HG03103 (cell line): ENCODE results near the gene N4BP3.
A peak's percentile ranks its signal among the peaks of the same experiment; 100 is the strongest.
"Not testable (repeated sequence)": the region's sequence is repeated elsewhere in the genome, so short reads cannot be mapped to it uniquely, and the experiment has no call there.

Experiments
- ATAC-seq: cut with Tn5 transposase; IDR thresholded peaks from one replicate; pipeline ENCODE4 v1.9.1; 2021; ENCODE audit warnings: low read depth; ENCODE audit not compliant: unreplicated experiment

The N4BP3 gene, protein sequence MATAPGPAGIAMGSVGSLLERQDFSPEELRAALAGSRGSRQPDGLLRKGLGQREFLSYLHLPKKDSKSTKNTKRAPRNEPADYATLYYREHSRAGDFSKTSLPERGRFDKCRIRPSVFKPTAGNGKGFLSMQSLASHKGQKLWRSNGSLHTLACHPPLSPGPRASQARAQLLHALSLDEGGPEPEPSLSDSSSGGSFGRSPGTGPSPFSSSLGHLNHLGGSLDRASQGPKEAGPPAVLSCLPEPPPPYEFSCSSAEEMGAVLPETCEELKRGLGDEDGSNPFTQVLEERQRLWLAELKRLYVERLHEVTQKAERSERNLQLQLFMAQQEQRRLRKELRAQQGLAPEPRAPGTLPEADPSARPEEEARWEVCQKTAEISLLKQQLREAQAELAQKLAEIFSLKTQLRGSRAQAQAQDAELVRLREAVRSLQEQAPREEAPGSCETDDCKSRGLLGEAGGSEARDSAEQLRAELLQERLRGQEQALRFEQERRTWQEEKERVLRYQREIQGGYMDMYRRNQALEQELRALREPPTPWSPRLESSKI

DNA sequence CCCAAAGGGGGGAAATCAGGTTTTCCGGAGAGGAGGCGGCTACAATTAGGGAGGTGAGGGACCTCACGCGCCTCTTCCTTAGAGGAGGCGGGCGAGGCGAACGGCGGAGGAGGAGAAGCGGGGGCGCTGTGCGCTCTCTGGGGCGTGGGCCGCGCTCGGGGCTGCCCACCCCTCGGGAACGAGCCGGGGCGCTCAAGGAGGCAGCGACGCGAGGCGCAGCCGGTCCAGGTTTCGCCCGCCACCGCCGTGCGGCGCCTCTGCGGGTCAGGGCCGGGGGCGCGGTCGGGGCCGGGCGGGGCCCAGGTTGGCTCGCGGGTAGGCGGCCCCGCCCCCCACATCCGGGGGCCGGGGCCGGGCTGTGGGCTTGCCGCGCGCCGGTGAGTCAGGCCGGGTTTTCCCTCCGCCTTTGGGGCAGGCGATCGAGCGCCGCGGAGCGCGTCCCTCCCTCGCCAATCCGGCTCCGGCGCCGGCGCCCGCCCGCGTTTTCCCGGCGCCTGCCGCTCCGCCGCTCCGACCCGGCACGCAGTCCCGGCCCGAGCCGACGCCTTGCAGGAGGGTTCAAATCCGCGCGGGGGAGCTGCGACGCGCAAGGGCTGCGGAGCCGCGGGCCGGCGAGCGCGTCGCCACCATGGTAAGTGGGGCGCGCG is at the start of gene N4BP3:
Gene N4BP3, plus strand, starts transcription at position 392 of the 647 bp plus-strand sequence. CDS start 6,052 bp downstream, outside the sequence.
- ATAC-seq: peak; percentile 60

DNA sequence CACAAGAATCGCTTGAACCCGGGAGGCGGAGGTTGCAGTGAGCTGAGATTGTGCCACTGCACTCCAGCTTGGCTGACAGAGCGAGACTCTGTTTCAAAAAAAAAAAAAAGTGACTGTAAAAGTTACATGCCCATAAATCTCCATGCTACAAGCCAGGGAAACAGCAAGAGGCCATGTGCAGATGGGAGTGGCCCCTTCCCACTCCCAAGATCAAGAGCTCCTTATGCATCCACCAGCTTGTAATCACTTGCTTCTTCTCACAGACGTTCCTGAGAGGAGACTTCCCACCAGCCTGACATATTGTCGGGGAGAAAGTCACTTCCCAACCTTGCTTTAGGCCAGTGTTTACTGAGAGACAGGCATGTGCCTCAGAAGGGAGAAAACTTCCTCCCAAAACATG is 45.6 kb upstream of the N4BP3 start:
- no peak for ATAC-seq

DNA sequence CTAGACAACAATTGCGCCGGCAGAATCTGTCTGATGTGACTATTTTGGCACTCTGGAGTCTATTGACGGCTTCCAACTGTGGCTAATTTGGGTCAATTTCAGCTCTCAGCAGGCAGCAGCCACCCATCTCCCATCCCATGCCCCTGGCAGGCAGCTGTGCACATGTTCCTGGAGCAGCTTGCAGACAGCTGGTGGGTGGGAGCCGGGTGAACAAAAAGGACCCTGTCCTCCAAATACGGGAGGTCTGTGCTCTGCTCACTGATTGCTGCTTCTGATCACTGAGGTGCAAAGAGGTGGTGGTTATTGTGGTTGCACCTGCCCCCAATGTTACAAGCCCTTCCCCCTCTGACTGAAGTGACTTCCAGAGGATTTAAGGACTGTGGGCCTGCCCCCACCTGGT is 45.0 kb upstream of the N4BP3 start:
- ATAC-seq: no peak

DNA sequence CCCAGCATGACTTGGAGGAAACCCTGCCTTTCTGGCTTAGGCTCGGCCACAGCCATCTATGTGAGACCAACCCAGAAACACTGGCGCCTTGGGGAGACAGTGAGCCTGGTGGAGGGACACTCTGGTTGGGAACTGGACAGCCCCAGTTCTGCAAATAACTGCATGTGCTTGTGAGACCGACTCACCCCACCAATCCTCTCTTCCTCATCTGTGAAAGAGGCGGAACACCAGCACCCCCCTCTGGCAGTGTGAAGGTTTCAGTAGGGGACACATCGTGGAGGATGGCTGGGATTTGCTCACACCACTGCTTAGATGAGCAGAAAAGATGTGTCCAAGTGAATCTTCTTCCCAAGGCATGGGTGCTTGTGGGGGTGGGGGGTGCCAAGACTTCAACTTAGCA is 43.4 kb upstream of the N4BP3 start:
- ATAC-seq: no peak

DNA sequence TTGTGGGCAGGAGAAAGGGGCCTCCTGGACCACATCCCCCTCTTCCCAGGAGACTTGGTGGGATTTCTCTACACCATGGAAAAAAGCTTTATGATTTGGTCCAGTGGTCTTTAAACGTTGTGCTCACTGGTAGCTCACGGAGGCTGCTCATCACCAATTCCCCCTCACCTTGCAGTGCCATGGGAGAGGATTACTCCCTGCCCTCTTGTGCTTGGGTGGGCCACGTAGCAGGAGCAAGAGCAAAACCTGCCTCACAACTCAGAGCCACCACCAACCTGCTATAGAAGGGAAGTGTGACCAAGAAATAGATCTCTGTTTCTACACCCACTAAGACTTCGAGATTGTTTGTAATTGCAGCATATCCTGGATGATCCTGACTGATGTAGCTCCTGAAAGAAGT is 42.2 kb upstream of the N4BP3 start:
- no peak for ATAC-seq

DNA sequence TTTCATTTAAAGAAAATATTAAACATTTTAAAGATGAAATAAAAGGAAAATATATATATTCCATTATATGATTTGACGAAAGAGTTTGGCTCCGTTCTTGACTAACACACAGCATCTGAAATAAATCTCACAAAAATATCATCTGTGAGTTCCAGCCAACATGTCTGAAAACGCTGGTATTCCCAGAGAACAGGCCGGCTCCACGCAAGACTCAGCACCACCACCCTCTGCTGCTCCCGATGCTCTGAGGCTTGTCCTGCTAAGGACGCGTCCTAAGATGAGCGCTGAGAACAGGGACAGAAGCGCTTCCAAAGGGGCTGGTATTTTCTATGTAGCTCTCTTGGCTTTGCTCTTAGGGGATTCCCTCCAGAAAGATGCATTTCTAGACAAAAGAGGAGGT is 40.6 kb upstream of the N4BP3 start:
- no peak for ATAC-seq

DNA sequence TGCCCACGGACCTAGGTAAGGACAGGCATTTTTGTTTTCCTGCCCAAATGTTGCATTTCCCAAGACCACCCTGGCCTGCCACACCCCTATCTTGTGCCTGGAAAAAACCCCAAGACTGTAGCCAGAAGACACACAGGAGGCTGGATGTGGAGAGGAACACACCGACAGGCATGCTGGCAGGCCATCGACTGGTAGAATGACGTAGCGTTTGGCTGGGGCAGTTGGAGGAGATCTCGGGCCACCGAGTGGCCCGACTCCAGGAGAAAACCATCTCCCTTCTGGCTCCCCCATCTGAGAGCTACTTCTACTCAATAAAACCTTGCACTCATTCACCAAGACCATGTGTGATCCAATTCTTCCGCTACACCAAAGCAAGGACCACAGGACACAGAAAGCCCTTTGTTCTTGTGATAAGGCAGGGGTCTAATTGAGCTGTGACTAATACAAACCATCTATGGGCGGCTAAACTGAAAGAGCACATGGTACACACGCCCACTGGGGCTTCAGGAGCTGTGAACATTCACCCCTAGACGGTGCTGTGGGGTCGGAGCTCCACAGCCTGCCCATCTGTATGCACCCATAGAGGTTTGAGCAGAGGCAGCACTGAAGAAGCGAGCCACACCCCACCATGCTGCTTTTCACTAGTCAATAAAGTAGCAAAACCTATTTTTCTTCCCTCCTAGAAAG is 38.9 kb upstream of the N4BP3 start:
- ATAC-seq: no peak

DNA sequence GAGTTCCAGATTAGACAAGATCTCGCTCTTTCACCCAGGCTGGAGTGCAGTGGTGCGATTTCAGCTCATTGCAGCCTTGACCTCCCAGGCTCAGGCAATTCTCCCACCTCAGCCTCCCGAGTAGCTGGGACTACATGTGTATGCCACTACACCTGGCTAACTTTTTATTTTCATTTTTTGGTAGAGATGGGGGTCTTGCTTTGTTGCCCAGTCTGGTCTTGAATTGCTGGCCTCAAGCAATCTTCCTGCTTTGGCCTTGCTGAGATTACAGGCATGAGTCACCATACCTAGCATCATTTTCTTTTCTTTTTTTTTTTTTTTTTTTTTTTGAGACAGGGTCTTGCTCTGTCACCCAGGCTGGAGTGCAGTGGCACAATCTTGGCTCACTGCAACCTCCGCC is 36.4 kb upstream of the N4BP3 start:
- ATAC-seq: not testable (repeated sequence)

DNA sequence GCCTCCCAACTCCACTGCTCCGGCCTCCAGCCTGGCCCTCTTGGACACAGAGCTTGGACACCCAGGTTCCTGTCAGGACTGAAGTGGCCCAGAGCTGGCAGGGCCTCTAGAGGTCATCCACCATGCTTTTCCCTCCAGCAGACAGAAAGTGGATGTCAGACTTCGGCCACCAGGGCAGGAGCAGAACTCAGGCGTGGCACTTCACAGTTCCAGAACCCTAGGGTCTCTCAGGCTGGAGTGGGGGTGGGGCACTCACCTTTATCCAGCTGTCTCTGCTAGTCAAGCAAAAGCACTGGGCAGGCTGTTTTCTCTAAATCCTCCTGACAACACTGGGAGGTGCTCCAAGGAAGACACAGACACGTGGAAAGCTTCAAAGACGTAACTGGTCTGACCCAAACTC is 35.6 kb upstream of the N4BP3 start:
- ATAC-seq: no peak

DNA sequence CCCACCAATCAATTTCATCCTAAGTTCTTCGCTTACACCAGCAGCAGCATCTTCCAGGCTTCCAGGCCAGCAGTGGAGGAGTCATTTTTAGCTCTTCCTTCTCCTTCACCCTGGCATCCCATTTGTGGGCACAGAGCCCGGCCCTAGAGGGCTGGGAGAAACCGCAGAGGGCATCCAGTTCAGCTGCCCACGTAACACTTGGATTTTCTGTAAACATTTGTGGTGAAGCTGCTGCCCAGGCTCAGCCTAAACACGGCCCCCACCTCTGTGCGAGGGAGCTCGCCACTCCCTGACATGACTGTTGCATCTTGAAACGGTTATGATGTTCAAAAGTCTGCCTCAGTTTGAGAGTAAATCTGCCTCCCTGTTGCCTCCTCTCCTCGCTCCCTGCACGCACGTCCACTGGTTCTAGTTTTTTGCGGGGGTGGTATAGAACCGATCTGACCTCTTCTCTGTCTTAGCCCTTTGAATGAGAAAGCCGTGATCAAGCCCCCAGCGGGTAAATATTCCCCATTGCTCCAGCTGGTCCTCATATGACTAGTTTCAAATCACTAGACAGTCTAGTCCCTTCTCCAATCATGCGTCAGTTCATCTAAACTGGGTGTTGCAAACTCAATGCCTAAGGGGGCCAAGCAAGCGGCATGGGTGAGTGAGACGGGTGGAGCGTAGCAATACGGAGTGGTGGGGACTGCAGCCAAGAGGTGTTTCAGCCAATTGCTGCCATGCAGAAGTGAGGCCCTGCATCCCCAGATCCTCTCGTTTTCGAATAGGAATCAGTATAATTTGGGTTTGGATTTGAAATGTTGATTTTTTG is 34.9 kb upstream of the N4BP3 start:
- ATAC-seq: no peak

DNA sequence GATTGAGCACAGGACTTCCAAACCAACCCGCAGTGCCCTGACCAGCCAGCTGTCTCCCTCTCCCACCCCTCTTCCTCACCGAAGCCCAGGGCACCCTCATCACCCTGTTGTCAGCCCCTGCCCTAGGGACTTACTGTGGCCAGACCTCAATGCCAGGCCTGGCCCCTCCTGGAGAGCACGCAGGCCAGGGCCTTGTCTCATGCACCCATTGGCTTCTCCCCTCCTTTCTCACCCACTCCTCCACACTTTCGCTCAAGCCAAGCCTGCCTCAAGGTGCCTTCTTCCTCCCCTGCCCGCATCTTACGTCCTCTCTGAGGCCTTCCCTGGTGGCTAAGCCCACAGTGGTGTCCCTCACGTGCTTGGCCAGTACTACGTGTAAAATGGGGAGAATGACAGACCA is 33.3 kb upstream of the N4BP3 start:
- ATAC-seq: no peak

DNA sequence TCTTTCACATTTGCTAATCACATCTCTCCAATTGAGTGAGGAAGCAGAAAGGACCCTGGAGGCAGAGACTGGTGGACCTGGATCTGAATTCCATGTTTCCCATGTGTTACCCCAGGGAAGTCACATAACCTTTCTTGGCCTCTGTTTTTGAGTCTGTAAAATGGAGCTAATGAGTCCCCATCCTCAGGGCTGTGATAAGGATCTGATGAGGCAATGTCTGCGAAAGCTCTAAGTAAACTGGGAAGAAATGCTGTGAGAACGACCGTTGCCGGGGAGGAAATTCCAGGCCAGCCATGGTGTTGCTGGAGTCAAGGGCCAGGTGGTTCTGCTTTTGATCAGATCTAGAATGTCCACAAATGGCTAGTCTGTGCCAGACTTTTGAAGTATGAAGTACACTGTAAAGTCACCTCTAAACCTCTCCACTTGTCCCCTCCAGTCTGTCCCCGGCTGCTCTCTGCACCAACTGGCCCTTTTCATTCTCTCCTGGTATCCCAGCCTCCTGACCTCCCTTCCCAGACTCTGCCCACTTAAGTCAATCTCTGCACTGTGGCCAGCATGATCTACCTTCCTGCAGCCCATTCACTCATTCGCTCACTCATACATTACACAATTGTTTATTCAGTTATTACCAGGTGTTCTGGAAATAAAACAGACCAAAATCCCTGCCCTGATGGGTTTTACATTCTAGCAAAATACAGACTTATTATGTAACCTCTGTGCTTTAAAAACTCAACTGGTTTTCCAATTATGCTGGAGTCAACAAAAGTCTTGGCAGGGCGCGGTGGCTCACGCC is 32.5 kb upstream of the N4BP3 start:
- no peak for ATAC-seq

DNA sequence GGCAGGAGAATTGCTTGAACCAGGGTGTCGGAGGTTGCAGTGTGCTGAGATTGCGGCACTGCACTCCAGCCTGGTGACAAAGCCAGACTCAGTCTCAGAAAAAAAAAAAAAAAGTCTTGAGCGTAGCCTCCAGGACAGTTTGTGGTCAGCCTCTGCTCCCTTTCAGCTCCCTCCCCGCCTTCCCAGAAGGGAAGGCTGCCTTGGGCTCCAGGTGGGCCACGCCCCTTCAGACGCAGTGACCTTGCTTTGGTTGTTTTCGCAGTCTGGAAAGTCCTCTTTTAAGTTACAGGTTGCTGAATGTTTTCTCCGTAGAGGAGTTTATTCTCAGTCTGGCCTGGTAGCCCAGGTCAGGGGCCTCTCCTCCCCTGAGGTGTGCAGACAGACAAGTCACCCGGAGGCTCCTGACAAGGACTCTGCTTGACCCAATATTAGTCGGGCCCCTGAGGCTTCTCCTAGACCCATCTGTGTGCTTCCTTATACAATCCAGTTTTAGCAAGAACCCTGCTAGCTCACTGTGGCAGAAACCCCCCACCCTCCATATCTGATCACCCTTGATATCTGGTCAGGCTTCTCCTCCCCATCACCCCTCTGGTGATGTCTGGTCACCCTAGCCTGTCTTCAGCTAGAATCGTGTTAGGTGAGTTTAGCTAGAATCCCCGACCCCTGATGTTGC is 31.6 kb upstream of the N4BP3 start:
- no peak for ATAC-seq

DNA sequence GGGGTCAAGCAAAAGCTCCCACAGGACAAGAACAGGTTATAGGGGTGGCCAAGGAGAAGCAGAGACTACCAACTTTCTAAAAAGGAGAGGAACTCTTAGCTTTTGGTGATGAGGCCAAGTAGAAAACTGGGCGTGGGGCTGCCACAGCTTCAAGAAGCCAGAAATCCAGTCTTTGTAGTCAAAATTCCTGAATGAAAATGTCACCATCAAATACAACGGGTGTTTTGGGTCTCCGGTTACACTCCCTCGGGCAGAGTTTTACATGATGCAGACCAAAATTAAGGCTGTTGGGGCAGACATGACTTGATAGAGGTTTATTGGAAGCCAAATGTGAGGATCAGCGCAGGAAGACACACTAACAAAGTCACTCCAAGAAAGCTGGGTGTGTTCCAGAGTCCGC is 29.4 kb upstream of the N4BP3 start:
- no peak for ATAC-seq

DNA sequence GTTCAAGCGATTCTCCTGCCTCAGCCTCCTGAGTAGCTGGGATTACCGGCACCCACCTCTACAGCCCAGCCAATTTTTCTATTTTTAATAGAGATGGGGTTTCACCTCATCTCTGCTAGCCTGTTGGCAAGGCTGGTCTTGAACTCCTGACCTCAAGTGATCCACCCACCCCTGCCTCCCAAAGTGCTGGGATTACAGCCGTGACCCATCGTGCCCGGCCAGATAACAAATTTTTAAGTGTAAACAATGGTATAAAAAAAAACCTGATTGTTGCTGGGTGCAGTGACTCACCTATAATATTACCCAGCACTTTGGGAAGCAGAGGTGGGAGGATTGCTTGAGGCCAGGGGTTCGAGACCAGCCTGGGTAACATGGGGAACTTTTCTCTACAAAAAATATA is 28.0 kb upstream of the N4BP3 start:
- ATAC-seq: no peak

DNA sequence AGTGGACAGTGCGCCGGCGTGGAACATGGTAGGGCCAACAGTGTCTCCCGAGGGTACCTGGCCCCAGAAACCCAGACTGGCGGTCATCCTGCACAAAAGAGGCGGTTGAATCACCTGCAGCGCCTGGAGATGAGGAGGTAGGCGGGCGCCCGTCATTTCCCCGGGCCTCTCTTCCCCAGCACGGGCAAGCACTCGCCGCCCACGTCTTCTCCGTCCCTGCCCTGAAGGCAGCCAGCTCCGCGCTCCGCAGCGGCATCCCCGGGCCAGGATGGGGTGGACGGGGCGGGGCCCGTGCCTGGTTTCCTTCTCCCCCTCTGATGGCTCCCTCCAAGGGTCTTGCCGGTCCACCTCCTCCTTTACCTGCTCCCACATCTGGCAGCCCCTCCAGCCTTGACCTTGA is 27.1 kb upstream of the N4BP3 start:
- no peak for ATAC-seq

DNA sequence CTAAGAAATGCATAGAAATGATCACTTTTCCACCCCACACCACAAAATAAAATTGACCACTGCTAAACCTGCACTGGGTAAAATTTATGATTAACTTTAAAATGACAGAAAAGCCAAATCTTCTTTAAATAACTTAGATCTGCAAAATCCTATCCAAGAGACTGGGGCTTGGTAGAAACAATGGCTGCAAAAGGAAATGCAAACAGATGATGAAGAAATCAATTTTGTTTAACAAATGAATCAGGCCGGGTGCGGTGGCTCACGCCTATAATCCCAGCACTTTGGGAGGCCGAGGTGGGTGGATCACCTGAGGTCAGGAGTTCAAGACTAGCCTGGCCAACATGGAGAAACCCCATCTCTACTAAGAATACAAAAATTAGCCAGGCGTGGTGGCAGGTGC is 26.1 kb upstream of the N4BP3 start:
- not testable (repeated sequence) for ATAC-seq

DNA sequence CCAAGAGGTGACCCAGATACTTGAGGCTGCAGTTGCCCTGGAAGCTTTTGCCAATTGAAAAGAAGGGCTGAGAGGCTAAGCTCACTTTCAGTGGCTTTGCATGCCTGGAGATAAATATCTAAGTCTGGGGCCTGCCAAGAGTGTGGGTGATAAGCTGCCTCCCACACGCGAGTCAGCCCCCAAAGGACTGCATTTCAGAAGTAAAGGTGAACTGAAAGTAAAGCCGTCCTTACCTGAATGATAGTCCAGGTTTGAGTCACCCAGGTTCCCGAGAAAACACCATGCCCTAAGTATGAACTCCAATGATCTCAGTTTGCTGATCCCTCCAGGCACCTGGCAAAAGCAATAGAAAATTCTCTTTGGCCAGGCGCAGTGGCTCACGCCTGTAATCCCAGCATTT is 22.5 kb upstream of the N4BP3 start:
- ATAC-seq: no peak

DNA sequence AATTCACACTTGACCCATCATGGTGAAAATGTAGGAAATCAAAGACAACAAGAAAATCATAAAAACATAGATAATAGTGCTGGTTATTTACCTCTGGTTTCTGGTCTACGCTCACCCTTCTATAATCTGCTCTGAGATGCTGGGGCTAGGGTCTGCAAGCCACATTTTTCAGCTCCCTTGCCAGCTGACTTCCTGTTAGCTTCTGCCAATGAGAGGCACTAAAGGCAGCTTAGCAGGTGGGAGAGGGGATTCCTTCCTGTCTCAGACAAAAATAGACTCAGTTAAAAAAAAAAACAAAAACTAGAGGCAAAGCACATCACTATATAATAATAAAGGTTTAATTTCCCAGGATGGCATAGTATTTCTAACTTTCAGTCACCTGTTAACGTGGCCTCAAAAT is 20.2 kb upstream of the N4BP3 start:
- no peak for ATAC-seq
